ENCODE data around the gene OSBPL9.

Gene OSBPL9

GRCh38 chr1:51630922-51631321 is 14.0 kb downstream of the OSBPL9 start:
- no peak overlapping the region for H3K4me3 ChIP-seq (ENCODE audit: control insufficient read depth, low read depth, low read length)
- DNase-seq (ENCODE audit: low read depth): no peak
- TF ChIP-seq CTCF (IDR thresholded peaks at IDR 0.05; ENCODE audit: control insufficient read depth, insufficient read depth, low read depth, low read length, missing control alignments): no peak

- no peak for TF ChIP-seq CTCF (IDR thresholded peaks at IDR 0.05; ENCODE audit: control insufficient read depth, insufficient read depth, low read depth, low read length, missing control alignments)
- no peak for DNase-seq (ENCODE audit: low read depth)
- no peak overlapping the region for H3K4me3 ChIP-seq (ENCODE audit: control insufficient read depth, low read depth, low read length)
These were observed 14.9 kb downstream of the OSBPL9 start for GRCh38 chr1:51631747-51632146.

- no peak for TF ChIP-seq CTCF (IDR thresholded peaks at IDR 0.05; ENCODE audit: control insufficient read depth, insufficient read depth, low read depth, low read length, missing control alignments)
- H3K4me3 ChIP-seq (ENCODE audit: control insufficient read depth, low read depth, low read length): no peak overlapping the region
- no peak for DNase-seq (ENCODE audit: low read depth)
These were observed 17.7 kb downstream of the OSBPL9 start for GRCh38 chr1:51634618-51635017.

GRCh38 chr1:51635615-51636014 is 18.7 kb downstream of the OSBPL9 start:
- no peak for TF ChIP-seq CTCF (IDR thresholded peaks at IDR 0.05; ENCODE audit: control insufficient read depth, insufficient read depth, low read depth, low read length, missing control alignments)
- DNase-seq (ENCODE audit: low read depth): no peak
- H3K4me3 ChIP-seq (ENCODE audit: control insufficient read depth, low read depth, low read length): no peak overlapping the region

- DNase-seq (ENCODE audit: low read depth): no peak
- no peak overlapping the region for H3K4me3 ChIP-seq (ENCODE audit: control insufficient read depth, low read depth, low read length)
- TF ChIP-seq CTCF (IDR thresholded peaks at IDR 0.05; ENCODE audit: control insufficient read depth, insufficient read depth, low read depth, low read length, missing control alignments): no peak
These were observed 19.3 kb downstream of the OSBPL9 start for GRCh38 chr1:51636191-51636590.

- no peak for TF ChIP-seq CTCF (IDR thresholded peaks at IDR 0.05; ENCODE audit: control insufficient read depth, insufficient read depth, low read depth, low read length, missing control alignments)
- no peak overlapping the region for H3K4me3 ChIP-seq (ENCODE audit: control insufficient read depth, low read depth, low read length)
- DNase-seq (ENCODE audit: low read depth): peak; percentile 66
These were observed 20.1 kb downstream of the OSBPL9 start for GRCh38 chr1:51636764-51637522.
